Dermis blood vessel endothelial cell (primary cell): ENCODE data around the gene DMAC2. TPM values are rescaled to one million over a fixed set of nuclear protein-coding genes. Genes with fewer than 3 reads are reported as not detected.
A peak's percentile ranks its signal among the peaks of the same experiment; 100 is the strongest.
"Not testable (repeated sequence)": the region's sequence is repeated elsewhere in the genome, so short reads cannot be mapped to it uniquely, and the experiment has no call there.

ENCODE experiments used
- DNase-seq: peaks from one replicate; pipeline ENCODE4 v3.0.0; 2010
- total RNA-seq: library from RNA; depleted of rRNA; stranded (reverse); fragments of >200 nt; gene quantifications from 2 replicates; pipeline ENCODE4 v1.2.3, GENCODE V29; 2014

The DMAC2 gene
- 55.0 and 77.7 TPM in 2 replicates for total RNA-seq

- DNase-seq, result peak; percentile 98
Observed at GRCh38 chr19:41439441-41440222, at the start of gene DMAC2. TSS of gene DMAC2 (minus strand) at chr19:41439912. CDS start at chr19:41439899, 13 bp downstream.

GRCh38 chr19:41486953-41487352, 47.2 kb upstream of the DMAC2 start:
- not testable (repeated sequence) for DNase-seq

GRCh38 chr19:41484822-41485221, 45.1 kb upstream of the DMAC2 start:
- DNase-seq, result no peak

- DNase-seq, result peak; percentile 88
Observed at GRCh38 chr19:41480336-41480735, 40.6 kb upstream of the DMAC2 start.

GRCh38 chr19:41479757-41480191, 40.1 kb upstream of the DMAC2 start:
- peak; percentile 98 for DNase-seq

GRCh38 chr19:41478875-41479756, 39.4 kb upstream of the DMAC2 start:
- peak; percentile 96 for DNase-seq

- DNase-seq, result peak; percentile 26
Observed at GRCh38 chr19:41478171-41478570, 38.5 kb upstream of the DMAC2 start.

GRCh38 chr19:41476583-41476982, 36.9 kb upstream of the DMAC2 start:
- no peak for DNase-seq

GRCh38 chr19:41463257-41464256, 23.8 kb upstream of the DMAC2 start:
- not testable (repeated sequence) for DNase-seq

- DNase-seq, result no peak
Observed at GRCh38 chr19:41462497-41462896, 22.8 kb upstream of the DMAC2 start.

- peak; percentile 45 for DNase-seq
Observed at GRCh38 chr19:41457241-41457640, 17.5 kb upstream of the DMAC2 start.

- peak; percentile 83 for DNase-seq
Observed at GRCh38 chr19:41456342-41456918, 16.7 kb upstream of the DMAC2 start.

- DNase-seq, result peak; percentile 28
Observed at GRCh38 chr19:41455936-41456335, 16.2 kb upstream of the DMAC2 start.

GRCh38 chr19:41452584-41453275, 13.0 kb upstream of the DMAC2 start:
- DNase-seq, result no peak

GRCh38 chr19:41449865-41450178, 10.1 kb upstream of the DMAC2 start:
- DNase-seq, result no peak

- DNase-seq, result peak; percentile 91
Observed at GRCh38 chr19:41449079-41449864, 9.6 kb upstream of the DMAC2 start.

- peak; percentile 17 for DNase-seq
Observed at GRCh38 chr19:41447732-41448332, 8.1 kb upstream of the DMAC2 start.

GRCh38 chr19:41445575-41445974, 5.9 kb upstream of the DMAC2 start:
- DNase-seq, result no peak

- no peak for DNase-seq
Observed at GRCh38 chr19:41443813-41444455, 4.2 kb upstream of the DMAC2 start.
